Ureter (tissue), 1 donor: ENCODE data around the gene SFXN5. TPM values are rescaled to one million over a fixed set of nuclear protein-coding genes. Genes with fewer than 3 reads are reported as not detected.

Experiments used
- DNase-seq: peaks from one replicate; pipeline ENCODE4 v3.0.0-alpha.2; 2020; ENCODE audit warnings: low spot score
- total RNA-seq: library from RNA; stranded (reverse); gene quantifications from one replicate; pipeline ENCODE4 v1.2.4, GENCODE V29; 2023
- donor health status: DM: yes; HTN: yes; CAD: no.

Gene SFXN5
- total RNA-seq, 1 donor from 2014 or later, result 28.6 TPM

DNA sequence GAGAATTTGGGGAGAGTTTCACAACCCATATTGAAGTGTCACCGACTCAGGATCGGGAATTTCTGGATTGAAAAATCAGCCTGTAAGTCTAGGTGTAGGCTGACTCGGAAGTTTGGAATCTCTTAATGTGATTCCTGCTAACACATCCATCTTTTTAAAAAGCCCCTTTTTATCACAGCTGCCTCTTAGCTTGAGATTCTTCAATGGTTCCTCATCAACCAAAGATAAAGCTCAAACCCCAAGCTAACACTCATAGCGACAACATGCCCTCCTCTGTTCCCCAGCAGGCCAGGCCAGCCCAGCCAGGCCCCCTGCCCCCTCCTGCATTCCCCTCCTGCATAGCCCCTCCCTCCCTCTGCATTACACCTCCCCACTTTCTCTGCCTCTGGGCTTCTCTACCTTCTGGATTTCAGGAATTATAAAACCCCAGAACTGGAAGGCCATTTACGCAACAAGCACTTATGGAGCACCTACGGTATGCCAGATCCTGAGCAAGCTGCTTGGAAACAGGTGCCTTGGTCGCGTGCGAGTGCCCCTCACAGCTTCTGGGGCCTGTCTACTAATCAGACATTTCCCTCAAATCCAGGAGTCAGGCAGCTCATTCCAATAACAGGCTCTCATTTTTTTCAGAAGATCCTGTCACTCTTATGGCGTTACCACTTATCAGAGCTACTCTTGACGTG, 90.8 kb downstream of the SFXN5 start:
- DNase-seq, result no peak

- DNase-seq, result no peak
Measured at GRCh38 chr2:72979896-72980295, 91.6 kb downstream of the SFXN5 start.

GRCh38 chr2:72975017-72975416, 96.5 kb downstream of the SFXN5 start:
- DNase-seq, result no peak

DNA sequence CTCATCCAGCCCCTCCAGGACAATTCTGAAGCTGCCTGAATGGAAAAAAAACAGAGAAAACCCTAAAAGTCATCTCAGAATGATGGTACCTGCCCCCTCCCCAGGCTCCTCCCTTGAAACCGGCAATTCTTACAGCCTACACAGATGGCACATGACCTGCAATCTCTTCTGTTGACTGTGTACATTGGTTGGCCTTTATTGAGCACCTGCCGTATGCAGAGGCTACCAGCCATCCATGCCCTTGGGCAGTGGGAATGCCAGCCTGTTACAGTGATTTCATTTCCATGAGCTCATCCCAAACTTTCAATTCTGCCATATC, 97.1 kb downstream of the SFXN5 start:
- no peak for DNase-seq

DNA sequence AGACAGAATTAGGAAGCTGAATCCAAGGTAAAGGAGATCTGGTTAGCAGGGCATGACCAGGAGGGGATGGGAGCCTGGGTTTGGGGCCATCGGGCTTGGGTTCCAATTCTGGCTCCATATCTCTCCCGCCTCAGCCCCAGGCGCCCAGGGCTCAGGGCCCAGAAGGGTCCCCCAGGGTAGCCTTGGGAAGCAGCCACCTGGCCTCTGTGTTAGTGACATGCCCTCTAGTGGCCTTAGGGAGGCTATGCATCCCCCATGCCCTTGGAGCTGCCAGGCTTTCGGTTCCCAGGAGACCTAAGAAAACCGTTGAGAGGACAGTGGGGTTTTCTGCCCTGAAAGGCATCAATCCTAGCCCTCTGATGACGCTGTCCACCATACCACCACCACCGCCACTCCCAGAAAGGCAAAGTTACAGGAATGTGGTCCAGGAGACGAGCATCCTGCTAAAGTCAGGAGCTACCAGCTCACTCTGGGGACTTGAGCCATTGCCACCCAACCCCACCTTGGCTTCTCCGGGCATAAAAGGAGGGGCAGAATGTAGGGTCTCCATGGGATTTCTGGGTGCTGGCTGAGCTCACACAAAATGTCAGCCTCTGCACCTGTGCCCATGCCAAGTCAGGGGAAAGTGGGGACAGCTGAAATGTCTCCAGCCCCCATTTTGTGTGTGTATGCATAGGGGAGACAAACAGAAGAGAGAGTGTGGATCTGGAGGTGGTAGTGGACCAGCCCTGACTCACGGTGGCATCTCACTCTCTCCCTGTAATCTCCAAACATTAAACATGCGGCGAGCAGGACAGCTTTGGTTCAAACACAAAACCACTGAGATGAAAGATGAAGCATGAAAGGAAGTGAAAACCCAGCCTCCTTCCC, 97.7 kb downstream of the SFXN5 start:
- DNase-seq, result no peak

- no peak for DNase-seq
Measured at GRCh38 chr2:72973137-72973535, 98.4 kb downstream of the SFXN5 start.

DNA sequence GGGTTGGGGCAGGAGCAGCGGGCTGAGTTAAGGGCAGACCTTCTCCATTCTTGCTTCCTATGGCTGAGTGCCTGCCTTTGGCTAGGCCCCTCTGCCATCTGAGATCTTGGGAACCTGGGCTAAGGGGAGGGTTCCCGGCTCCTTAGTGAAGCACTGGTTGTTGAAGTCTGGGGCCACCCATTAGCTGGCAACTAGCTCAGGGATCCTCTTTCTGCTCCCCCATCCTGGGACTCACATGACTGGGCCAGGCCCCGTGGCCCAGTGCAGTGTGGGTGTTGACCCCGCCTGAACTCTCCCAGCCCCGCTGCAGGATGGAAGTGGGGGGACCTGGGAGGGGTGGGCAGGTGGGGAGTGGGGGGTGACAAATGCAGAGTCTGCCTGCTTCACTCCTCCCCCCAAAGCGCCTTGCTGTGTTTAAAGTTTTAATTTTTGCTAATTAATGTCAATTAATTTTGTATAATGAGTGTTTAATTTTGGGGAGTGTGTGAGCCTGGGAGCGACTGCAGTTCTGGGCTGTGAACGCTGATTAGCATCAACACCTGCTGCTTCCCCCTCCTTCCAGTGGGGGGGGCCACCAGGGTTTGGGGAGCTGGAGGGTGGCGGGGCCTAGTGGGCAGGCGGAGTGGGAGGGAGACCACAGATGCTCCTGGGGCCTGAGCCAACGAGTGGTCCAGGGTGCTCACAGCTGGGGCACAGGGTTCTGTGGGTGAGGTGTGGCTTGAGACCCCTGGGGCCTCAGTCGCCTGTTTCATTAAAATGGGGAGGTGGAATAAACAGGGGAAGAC, 99.0 kb downstream of the SFXN5 start:
- DNase-seq, result no peak

DNA sequence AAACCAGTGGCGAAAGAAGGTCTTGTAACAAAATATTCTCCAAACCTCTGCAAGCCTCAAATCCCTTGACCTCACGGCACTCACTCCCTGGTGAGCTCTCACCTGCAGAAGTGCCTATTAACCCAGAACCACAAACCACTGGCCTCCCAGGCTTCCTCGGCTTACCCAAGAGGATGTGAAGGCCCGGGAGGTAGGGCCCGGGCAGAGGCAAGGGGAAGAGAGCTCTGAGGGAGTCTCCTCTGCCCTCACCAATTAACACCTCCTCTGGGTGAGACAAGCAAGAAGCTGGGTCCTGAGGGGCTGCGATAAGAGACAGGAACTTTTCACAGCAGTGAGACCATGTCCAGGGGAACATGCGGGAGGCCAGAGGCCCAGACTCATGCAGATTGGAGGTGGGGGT, 100.5 kb downstream of the SFXN5 start:
- DNase-seq, result no peak

DNA sequence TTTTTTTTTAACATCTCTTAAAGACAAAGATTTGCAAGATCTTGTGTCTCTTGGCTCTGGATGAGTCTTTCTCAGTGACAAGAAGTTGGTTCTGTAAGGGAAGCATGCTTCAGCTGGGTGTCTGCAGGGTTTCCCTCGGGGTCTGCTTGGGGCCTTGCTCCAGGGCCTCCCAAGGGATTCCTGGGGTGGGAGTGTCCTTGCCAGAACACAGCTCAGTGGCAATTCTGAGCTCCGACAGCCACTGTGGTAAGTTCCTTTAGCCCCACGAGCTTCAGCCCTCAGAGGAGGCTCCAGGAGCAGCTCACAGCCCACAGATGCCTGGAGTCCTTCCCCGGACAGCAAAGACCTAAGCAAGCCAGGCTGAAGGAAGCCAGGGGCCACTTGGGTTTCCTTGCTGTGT, 101.8 kb downstream of the SFXN5 start:
- no peak for DNase-seq

DNA sequence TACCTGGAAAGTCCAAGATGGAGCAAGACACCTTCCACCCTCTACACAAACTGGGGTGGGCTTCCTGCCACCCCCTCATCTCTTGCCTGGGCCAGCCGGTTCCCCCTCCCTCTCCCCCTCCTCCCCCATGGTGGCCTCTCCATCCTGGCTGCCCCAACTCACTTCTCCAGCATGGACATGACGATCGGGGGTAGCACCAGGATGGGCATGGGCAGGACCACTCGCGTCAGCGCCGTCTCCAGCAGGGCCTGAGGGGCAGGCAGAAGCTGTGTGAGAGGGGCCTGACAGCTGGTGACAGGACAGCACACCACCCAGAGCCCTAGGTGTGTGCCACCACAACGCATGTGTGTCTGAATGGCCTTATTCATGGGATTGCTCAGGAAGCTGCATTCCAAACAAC, 103.2 kb downstream of the SFXN5 start:
- DNase-seq, result no peak

- DNase-seq, result no peak
Measured at GRCh38 chr2:72965770-72966450, 105.6 kb downstream of the SFXN5 start.

DNA sequence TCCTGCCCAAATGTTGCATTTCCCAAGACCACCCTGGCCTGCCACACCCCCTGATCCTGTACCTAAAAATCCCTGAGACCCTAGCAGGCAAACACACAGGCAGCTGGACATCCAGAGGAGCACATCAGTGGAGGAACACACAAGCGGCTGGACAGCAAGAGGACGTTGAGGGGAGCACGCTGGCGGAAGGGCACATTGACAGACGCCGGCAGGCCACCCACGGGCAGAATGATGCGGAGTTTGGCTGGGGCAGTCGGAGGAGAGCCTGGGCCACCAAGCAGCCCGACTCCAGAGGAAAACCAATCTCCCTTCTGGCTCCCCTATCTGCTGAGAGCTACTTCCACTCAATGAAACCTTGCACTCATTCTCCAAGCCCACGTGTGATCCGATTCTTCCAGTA, 106.5 kb downstream of the SFXN5 start:
- DNase-seq, result no peak

DNA sequence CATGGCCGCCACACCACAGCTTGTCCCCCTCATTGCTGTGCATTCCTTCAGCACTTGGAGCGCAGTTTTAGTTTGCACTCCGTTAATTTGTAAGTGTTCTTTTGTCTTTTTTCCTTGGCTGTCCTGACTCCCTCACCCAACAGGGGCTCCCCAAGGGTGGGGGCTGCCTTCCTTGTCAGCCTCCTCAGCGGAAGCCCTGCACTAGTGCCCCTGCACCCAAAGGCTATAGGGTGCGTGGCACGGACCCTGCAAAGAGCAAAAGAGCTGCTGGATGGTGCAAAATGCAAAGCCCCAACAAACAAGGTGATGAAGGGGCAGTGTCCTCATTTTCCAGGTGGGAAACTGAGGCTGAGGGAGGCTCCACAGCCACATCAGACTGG, 107.4 kb downstream of the SFXN5 start:
- DNase-seq, result no peak

DNA sequence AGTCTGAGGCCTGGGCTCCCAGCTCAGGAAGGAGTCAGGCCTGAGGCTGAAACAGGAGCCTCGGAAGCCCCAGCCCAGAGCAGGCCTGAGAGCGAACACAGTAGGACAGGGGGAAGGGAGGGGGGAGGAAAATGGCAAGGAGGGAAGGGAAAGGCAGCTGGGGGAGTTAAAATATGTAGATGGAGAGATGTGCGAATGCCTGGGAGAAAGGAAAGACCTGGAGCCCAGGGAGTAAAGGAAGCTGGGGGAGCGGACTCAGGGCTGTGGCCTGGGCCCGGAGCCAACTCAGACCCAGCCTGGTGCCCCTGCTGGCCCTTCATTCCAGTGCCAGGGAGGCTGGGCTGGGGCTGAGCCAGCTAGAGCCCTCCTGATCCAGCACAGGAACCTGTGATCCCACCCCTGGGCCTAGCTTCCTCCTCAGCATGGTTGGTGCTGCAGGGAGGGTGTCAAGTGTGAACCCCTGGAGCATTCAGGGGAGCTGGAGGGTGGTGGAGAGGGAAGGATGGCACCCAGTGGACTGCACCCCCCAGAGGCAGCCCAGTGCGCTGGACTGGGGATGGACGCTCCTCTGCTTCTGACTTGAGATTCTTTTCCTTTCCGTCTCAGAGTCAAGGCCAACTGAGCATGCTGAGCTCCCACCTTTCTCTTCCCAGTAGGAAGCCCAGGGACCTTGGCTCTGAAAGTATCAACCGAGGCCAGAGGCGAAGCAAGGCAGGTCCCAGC, 107.9 kb downstream of the SFXN5 start:
- no peak for DNase-seq

DNA sequence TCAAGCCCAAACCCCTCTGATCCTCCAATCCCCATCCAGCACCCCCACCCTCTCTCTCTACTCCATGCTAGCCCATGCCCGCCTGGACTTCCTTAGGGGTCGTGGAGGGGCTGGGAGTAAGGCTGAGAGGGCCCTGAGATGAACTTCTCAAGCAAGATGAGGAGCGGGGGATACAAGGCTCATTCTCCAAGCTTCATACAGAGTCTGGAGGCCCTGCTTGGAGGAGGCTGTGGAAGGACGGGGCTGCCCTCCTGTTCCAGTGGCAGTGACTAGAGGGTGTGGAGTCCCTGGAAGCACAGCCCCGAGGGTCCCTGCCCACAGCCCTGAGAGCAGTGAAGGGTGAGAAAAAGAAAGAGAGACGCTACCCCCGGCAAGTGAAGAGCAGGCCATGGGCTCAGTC, 108.6 kb downstream of the SFXN5 start:
- no peak for DNase-seq

GRCh38 chr2:72961853-72962468, 109.6 kb downstream of the SFXN5 start:
- no peak for DNase-seq

DNA sequence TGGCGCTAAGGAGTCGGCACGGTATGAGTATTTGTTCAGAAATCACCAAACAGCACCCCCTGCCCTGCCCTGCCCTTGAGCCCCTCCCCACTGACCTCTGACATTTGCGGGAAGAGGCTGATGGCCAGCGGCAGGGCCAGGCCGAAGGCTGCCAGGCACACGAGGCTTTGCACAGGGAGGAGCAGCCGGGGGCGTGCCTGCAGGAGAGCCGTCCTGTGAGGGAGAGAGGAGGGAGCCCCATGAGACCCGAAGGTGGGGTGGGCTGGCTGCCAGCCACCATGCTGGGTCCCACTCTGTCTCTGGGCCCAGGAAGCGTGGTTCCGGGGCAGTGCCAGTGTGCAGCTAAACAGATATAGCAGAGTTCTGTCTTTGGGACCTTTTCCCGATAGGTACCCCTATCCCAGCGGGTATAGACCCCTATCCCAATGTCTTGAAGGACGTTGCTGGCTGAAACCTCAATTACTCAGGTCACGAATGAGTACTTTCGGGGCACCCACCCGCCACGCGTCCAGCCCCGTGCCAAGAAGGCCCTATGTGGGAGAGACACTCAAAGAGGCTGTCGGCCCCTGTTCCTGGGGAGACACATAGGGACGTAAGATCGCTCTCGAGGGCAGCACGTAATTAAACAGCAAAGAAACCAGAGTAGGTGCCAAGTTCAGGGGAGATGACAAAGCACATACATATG, 110.3 kb downstream of the SFXN5 start:
- DNase-seq, result no peak

- DNase-seq, result no peak
Measured at GRCh38 chr2:72959995-72960981, 111.2 kb downstream of the SFXN5 start.

- no peak for DNase-seq
Measured at GRCh38 chr2:72959554-72959953, 112.0 kb downstream of the SFXN5 start.
